Karpas-422 (cell line): ENCODE measurements around the gene NDUFS3. TPM values are rescaled to one million over a fixed set of nuclear protein-coding genes. Genes with fewer than 3 reads are reported as not detected.
"Not testable (repeated sequence)": the region's sequence is repeated elsewhere in the genome, so short reads cannot be mapped to it uniquely, and the experiment has no call there.

Experiments
- DNase-seq: peaks from one replicate; pipeline ENCODE4 v3.0.0-alpha.2; 2015
- H2AFZ ChIP-seq: fragments of 200-600 bp; sonication (generic); 2 replicates; pipeline ENCODE4 v1.6.1; 2014; ENCODE audit warnings: antibody characterized with exemption, low read length, mixed read lengths
- H3K27ac ChIP-seq: fragments of 200-600 bp; sonication (generic); 2 replicates; pipeline ENCODE4 v1.5.1; 2014; ENCODE audit warnings: mild to moderate bottlenecking, low read length, moderate library complexity
- H3K27me3 ChIP-seq: fragments of 200-600 bp; sonication (generic); 2 replicates; pipeline ENCODE4 v1.6.1; 2014; ENCODE audit warnings: low read length, mixed read lengths
- H3K36me3 ChIP-seq: fragments of 200-600 bp; sonication (generic); 2 replicates; pipeline ENCODE4 v1.6.1; 2014; ENCODE audit warnings: low read length, mixed read lengths; ENCODE audit not compliant: insufficient read depth
- H3K4me1 ChIP-seq: fragments of 200-600 bp; sonication (generic); 2 replicates; pipeline ENCODE4 v1.6.1; 2014; ENCODE audit warnings: mild to moderate bottlenecking, low read length, mixed read lengths
- H3K4me2 ChIP-seq: fragments of 200-600 bp; sonication (generic); 2 replicates; pipeline ENCODE4 v1.6.1; 2014; ENCODE audit warnings: low read length, low read depth, mild to moderate bottlenecking; ENCODE audit not compliant: poor library complexity, severe bottlenecking
- H3K4me3 ChIP-seq: fragments of 200-600 bp; sonication (generic); 2 replicates; pipeline ENCODE4 v1.5.1; 2014; ENCODE audit warnings: mild to moderate bottlenecking, antibody characterized with exemption, low read length, mixed read lengths
- H3K79me2 ChIP-seq: fragments of 200-600 bp; sonication (generic); 2 replicates; pipeline ENCODE4 v1.6.1; 2014; ENCODE audit warnings: mild to moderate bottlenecking, low read length, mixed read lengths
- H3K9ac ChIP-seq: fragments of 200-600 bp; sonication (generic); 2 replicates; pipeline ENCODE4 v1.6.0; 2014; ENCODE audit warnings: low read length
- H3K9me2 ChIP-seq: fragments of 200-600 bp; sonication (generic), shearing (Covaris generic); replicated peaks from 2 replicates; pipeline ENCODE4 v1.6.0; 2014; ENCODE audit warnings: mild to moderate bottlenecking, low read length, moderate library complexity; ENCODE audit not compliant: insufficient read depth
- H3K9me3 ChIP-seq: fragments of 300-700, 200-600 bp; sonication (generic); 2 replicates; pipeline ENCODE4 v1.6.1; 2014; ENCODE audit warnings: low read length, mixed read lengths
- H4K20me1 ChIP-seq: fragments of 200-600 bp; sonication (generic); 2 replicates; pipeline ENCODE4 v1.6.1; 2014; ENCODE audit warnings: mild to moderate bottlenecking, antibody characterized with exemption, low read length, low read depth; ENCODE audit not compliant: insufficient read depth
- total RNA-seq: library from RNA; depleted of rRNA; stranded (reverse); fragments of >200 nt; shearing (Covaris generic); gene quantifications from 2 replicates; pipeline ENCODE4 v1.2.3, GENCODE V29; 2014; ENCODE audit warnings: low replicate concordance

NDUFS3 gene
- total RNA-seq, 1 experiment from 2014 or later, result 41.2 TPM

DNA sequence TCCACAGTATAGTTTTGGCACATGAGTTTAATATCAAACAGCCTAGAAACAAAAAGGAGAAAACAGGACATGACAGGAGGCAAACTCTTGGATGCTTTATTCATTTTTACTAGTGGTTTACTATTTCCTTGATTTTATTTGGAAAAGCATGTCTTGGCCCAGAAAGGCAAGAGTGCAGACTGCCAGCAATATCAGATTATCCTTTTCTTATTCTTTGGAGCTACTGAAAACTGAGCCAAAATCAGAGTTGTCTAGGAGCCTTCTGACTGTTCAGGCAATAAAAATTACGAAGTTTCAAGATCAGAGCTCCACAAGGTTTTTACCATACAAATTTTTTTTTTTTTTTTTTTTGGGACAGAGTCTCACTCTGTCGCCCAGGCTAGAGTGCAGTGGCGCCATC is 42.0 kb upstream of the NDUFS3 start:
- Histone ChIP-seq H4K20me1 (peaks cover 54% of the 10 kb centered on the region), H3K4me1 (peaks cover 35% of the 10 kb centered on the region)

DNA sequence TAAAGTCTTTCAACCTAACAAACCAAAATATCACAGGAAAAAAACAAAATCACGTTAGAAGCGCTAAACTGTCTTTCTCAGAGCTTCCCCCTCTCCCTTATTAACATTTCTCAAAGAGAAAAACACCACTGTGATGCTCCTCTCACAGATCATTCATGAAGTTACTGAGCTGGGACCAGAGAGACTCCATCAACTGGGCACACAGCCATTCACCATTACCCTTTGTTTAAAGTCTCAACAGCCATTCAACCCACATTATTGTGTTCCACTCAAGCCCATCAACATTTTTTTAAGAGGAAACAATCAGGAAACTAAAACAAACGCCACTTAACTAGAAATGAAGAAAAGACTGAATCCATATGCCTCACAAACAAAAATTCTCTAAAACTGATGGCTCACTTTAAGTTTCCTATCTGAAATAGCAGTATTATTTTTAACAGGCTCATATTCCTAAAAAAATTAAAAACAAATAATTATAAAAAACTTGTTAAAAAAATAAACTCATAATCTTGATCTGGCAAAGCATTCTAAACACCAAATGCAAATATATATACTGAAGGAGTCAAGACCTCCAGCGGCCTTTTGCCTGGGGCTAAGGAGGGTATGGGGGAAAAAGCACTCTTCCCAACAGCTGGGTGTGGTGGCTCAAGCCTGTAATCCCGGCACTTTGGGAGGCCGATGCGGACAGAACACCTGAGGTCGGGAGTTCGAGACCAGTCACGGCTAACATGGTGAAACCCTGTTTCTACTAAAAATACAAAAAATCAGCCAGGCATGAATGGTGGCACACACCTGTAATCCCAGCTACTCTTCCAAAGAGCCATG is 39.9 kb upstream of the NDUFS3 start:
- H3K4me3 ChIP-seq, result no peak overlapping the region
- no peak overlapping the region for H3K4me2 ChIP-seq
- peaks cover 4% of the 10 kb centered on the region; the same call in 1 of the 2 replicates for H3K36me3 ChIP-seq
- H3K79me2 ChIP-seq, result peaks cover 99% of the 10 kb centered on the region
- H3K9me2 ChIP-seq, result no peaks in the 10 kb centered on the region
- H3K9ac ChIP-seq, result no peak overlapping the region
- peaks cover 64% of the 10 kb centered on the region for H4K20me1 ChIP-seq
- peaks cover 22% of the 10 kb centered on the region for H3K4me1 ChIP-seq
- H3K27me3 ChIP-seq, result no peaks in the 10 kb centered on the region
- no peak for DNase-seq
- no peaks in the 10 kb centered on the region for H3K9me3 ChIP-seq
- H2AFZ ChIP-seq, result no peak overlapping the region
- H3K27ac ChIP-seq, result no peak overlapping the region

More for the DNA sequence above, 42.0 kb upstream of the NDUFS3 start:
- Histone ChIP-seq H3K36me3 (peaks cover 4% of the 10 kb centered on the region; the same call in 1 of the 2 replicates), H3K4me3 (no peak overlapping the region), H3K9ac (no peak overlapping the region), H3K9me2 (no peaks in the 10 kb centered on the region), H3K27ac (no peak overlapping the region), H3K9me3 (no peaks in the 10 kb centered on the region), H3K79me2 (peaks cover 99% of the 10 kb centered on the region), H3K4me2 (no peak overlapping the region), H3K27me3 (no peaks in the 10 kb centered on the region), H2AFZ (no peak overlapping the region)
- DNase-seq, result no peak

DNA sequence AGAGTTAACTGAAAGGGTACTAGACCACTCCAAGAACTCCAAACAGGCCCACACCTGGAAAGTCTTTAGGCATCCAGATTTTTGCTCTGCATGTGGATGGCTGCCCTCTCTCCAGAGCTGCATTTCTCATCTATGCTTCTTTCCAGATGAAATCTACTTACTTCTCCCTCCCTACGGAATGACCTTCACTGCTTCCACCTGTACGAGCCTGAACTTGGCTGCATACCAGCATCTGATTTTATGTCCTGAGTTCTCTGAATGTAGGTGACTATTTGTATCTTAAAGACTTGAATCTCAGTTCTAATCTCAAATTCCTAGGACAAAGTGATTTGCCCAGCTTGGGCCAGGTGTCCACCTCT is 39.2 kb upstream of the NDUFS3 start:
- H3K9me3 ChIP-seq, result no peaks in the 10 kb centered on the region
- H3K27ac ChIP-seq, result no peak overlapping the region
- H3K9ac ChIP-seq, result no peak overlapping the region
- H3K79me2 ChIP-seq, result peaks cover 99% of the 10 kb centered on the region
- H3K9me2 ChIP-seq, result no peaks in the 10 kb centered on the region
- DNase-seq, result no peak
- no peaks in the 10 kb centered on the region for H3K27me3 ChIP-seq
- H3K4me3 ChIP-seq, result no peak overlapping the region
- H3K4me2 ChIP-seq, result no peak overlapping the region
- peaks cover 64% of the 10 kb centered on the region for H4K20me1 ChIP-seq
- peaks cover 4% of the 10 kb centered on the region; the same call in 1 of the 2 replicates for H3K36me3 ChIP-seq
- no peak overlapping the region for H2AFZ ChIP-seq
- peaks cover 17% of the 10 kb centered on the region for H3K4me1 ChIP-seq

DNA sequence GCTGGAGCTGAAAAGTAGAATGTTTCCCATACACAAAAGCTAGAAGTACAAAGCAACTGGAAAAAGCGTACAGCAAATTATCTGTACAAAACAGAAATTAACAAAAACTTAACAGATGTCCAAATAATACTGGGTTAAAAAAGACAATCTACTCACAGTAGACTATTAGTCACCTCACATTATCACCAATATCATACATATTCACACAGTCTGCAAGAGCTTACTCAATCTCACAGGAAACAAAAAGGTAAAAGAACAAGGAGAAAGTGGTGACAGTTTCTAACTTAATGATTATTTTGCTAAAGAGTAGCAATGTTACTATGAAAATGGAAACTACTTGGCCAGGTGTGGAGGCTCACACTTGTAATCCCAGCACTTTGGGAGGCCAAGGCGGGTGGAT is 37.8 kb upstream of the NDUFS3 start:
- H3K36me3 ChIP-seq, result peaks cover 7% of the 10 kb centered on the region; the same call in 1 of the 2 replicates
- no peaks in the 10 kb centered on the region for H3K9me2 ChIP-seq
- peaks cover 64% of the 10 kb centered on the region for H4K20me1 ChIP-seq
- H3K27ac ChIP-seq, result no peak overlapping the region
- no peaks in the 10 kb centered on the region for H3K27me3 ChIP-seq
- H3K4me2 ChIP-seq, result no peak overlapping the region
- H3K9me3 ChIP-seq, result no peaks in the 10 kb centered on the region
- no peak overlapping the region for H3K9ac ChIP-seq
- no peak overlapping the region for H3K4me3 ChIP-seq
- H3K4me1 ChIP-seq, result peaks cover 9% of the 10 kb centered on the region
- no peak for DNase-seq
- no peak overlapping the region for H2AFZ ChIP-seq
- peaks cover 95% of the 10 kb centered on the region for H3K79me2 ChIP-seq

DNA sequence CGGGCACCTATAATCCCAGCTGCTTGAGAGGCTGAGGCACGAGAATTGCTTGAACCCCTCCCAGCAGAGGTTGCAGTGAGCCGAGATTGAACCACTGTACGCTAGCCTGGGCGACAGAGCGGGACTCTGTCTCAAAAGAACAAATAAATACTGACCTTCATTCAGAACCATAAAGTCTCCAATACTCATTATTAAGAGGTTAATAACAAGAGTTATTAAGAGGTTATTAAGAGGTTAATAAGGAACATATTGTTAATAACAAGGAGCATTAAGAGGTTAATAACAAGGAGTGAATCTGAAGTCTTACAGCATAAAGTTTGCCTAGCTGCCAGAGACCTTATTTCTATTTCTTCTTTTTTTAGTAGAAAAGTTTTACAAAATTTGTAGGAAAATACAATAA is 33.6 kb upstream of the NDUFS3 start:
- Histone ChIP-seq H2AFZ (no peak overlapping the region), H3K4me2 (no peak overlapping the region), H3K27me3 (no peaks in the 10 kb centered on the region), H3K36me3 (peaks cover 16% of the 10 kb centered on the region), H3K9ac (no peak overlapping the region), H3K79me2 (peaks cover 94% of the 10 kb centered on the region), H3K9me3 (no peaks in the 10 kb centered on the region), H3K4me3 (no peak overlapping the region), H3K4me1 (peaks cover 3% of the 10 kb centered on the region), H3K9me2 (no peaks in the 10 kb centered on the region), H3K27ac (no peak overlapping the region), H4K20me1 (peaks cover 55% of the 10 kb centered on the region)
- no peak for DNase-seq

DNA sequence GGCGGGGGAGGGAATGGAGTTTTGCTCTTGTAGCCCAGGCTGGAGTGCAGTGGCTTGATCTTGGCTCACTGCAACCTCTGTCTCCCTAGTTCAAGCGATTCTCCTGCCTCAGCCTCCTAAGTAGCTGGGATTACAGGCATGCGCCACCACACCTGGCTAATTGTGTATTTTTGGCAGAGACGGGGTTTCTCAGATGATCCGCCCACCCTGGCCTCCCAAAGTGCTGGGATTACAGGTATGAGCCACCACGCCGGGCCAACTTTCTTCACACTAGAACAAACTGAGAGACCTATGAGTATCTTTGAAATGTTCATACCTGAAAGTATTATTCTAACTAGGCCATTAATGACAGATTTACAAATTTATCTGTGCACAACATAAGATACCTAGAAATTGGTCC is 32.6 kb upstream of the NDUFS3 start:
- not testable (repeated sequence) for H3K9me3 ChIP-seq, H3K27ac ChIP-seq, H3K27me3 ChIP-seq, H3K4me3 ChIP-seq, H2AFZ ChIP-seq, H3K9ac ChIP-seq, H3K4me2 ChIP-seq, DNase-seq, H3K9me2 ChIP-seq
- Histone ChIP-seq H3K79me2 (peaks cover 94% of the 10 kb centered on the region), H4K20me1 (peaks cover 54% of the 10 kb centered on the region), H3K36me3 (peaks cover 19% of the 10 kb centered on the region), H3K4me1 (peaks cover 12% of the 10 kb centered on the region)

DNA sequence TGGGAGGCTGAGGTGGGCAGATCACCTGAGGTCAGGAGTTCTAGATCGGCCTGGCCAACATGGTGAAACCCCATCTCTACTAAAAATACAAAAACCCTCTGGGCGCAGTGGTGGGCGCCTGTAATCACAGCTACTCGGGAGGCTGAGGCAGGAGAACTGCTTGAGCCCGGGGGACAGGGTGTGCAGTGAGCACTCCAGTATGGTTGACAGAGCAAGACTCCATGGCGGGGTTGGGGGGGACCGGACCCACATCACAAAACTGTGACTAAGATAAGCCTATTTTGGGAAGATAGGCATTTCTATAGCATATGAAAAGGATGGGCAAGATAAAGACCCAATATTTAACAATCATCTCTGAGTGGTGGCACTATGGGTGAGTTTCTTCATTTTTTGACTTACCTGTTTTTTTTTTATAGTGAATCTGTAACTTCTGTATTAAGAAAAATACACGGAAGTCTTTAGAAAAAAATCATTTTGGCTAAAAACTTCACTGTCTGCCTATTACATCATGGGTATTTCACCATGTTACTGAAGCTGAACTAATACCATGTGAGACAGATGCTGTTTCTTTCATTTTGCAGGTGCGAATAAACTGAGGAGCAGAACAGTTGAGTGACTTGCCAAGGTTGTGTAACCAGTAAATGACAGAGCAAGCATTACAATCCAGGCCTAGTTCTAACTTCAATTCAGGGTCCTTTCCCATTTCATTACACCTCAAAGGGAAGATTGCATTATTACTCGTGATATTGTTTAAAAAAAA is 28.4 kb upstream of the NDUFS3 start:
- H3K27me3 ChIP-seq, result no peaks in the 10 kb centered on the region
- H3K27ac ChIP-seq, result peak overlapping the region; percentile 82
- H3K9me3 ChIP-seq, result no peaks in the 10 kb centered on the region
- no peak for DNase-seq
- peak overlapping the region; percentile 86 for H3K9ac ChIP-seq
- H3K79me2 ChIP-seq, result peaks cover 70% of the 10 kb centered on the region
- H2AFZ ChIP-seq, result no peak overlapping the region
- H3K4me2 ChIP-seq, result peak overlapping the region; percentile 89
- H3K9me2 ChIP-seq, result no peaks in the 10 kb centered on the region
- H3K4me3 ChIP-seq, result peak overlapping the region; percentile 85
- H3K36me3 ChIP-seq, result peaks cover 16% of the 10 kb centered on the region
- peaks cover 36% of the 10 kb centered on the region for H3K4me1 ChIP-seq
- peaks cover 35% of the 10 kb centered on the region for H4K20me1 ChIP-seq

DNA sequence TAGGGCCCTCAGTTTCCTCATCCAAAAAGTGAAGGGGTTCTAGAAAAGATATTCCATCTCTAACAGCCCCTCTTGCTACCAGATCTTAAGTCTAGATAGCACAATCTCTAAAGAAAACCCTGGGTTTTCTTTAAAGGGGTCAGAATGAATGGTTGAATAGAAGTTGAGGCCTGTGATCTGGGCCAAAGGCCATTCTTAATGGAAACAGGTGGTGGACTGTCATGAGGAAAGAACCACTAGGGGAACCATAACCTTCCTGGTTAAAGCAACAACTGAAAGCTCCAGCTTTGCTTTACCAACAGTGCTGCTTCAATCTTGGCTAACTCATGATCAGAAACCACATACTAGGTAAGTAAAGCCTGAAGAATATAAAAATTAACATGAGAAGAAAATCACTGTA is 27.8 kb upstream of the NDUFS3 start:
- DNase-seq, result peak; percentile 69
- Histone ChIP-seq H3K4me1 (peaks cover 40% of the 10 kb centered on the region), H3K4me2 (peak overlapping the region; percentile 89), H2AFZ (no peak overlapping the region), H3K79me2 (peaks cover 68% of the 10 kb centered on the region), H3K36me3 (peaks cover 16% of the 10 kb centered on the region), H3K27me3 (no peaks in the 10 kb centered on the region), H3K9ac (peak overlapping the region; percentile 86), H3K9me3 (no peaks in the 10 kb centered on the region), H4K20me1 (peaks cover 35% of the 10 kb centered on the region), H3K4me3 (peak overlapping the region; percentile 85), H3K27ac (peak overlapping the region; percentile 82), H3K9me2 (no peaks in the 10 kb centered on the region)
